Endothelial cell of umbilical vein (primary cell): ENCODE data around the gene WIPI1. TPM values are rescaled to one million over a fixed set of nuclear protein-coding genes. Genes with fewer than 3 reads are reported as not detected.

Experiments
- BruUV-seq: library from RNA; stranded (reverse); fragments of 400-500 nt; replicated peaks from 2 replicates; lab custom pipeline; 2021; lab: Mats Ljungman, UMichigan
- CTCF ChIA-PET: fragments of 300-600, 350-600 bp; sonication (Branson Sonifier 250); formaldehyde crosslinking; loops from one replicate; lab custom pipeline; 2021; ENCODE audit warnings: antibody characterized with exemption, inconsistent platforms; lab: Charles Lee
- POLR2A ChIA-PET: fragments of 300-600, 350-600 bp; sonication (Branson Sonifier 250); formaldehyde crosslinking; loops from one replicate; lab custom pipeline; 2021; ENCODE audit warnings: antibody characterized with exemption, inconsistent platforms; lab: Charles Lee
- DNase-seq: peaks from one replicate; pipeline ENCODE4 v3.0.0-alpha.2; 2011; ENCODE audit warnings: low read depth, low spot score
- FAIRE-seq: peaks from 2 replicates; lab custom pipeline; 2011; peaks lifted over from hg19 to GRCh38; lab: Jason Lieb, UNC
- H2AFZ ChIP-seq: 2 replicates; pipeline ENCODE4 v1.6.0; 2012; ENCODE audit warnings: low read depth, low read length, control low read depth, inconsistent platforms
- H3K27ac ChIP-seq: 2 replicates; pipeline ENCODE4 v1.5.1; 2011; ENCODE audit warnings: low read depth, mild to moderate bottlenecking, control low read depth, low read length, moderate library complexity; ENCODE audit not compliant: insufficient read depth
- H3K27me3 ChIP-seq, 2 experiments: 2 replicates each; pipeline versions ENCODE4 v1.6.0 to v1.6.1; 2011; ENCODE audit warnings: low read length in 2 of 2, mixed read lengths in 1 of 2; ENCODE audit not compliant: control insufficient read depth in 2 of 2, insufficient read depth in 2 of 2
- H3K36me3 ChIP-seq, 2 experiments: 2 replicates in 1 of 2; 3 replicates in 1 of 2; pipeline ENCODE4 v1.5.1; 2011; ENCODE audit warnings: low read length in 2 of 2, mild to moderate bottlenecking in 1 of 2, moderate library complexity in 1 of 2; ENCODE audit not compliant: control insufficient read depth in 2 of 2, insufficient read depth in 2 of 2; ENCODE audit errors: extremely low read depth in 1 of 2
- H3K4me1 ChIP-seq: 3 replicates; pipeline ENCODE4 v1.5.1; 2011; ENCODE audit warnings: mild to moderate bottlenecking, low read length; ENCODE audit not compliant: control insufficient read depth, insufficient read depth; ENCODE audit errors: extremely low read depth
- H3K4me2 ChIP-seq: 2 replicates; pipeline ENCODE4 v1.6.1; 2011; ENCODE audit warnings: low read length, control low read depth, mixed read lengths; ENCODE audit not compliant: insufficient read depth
- H3K4me3 ChIP-seq, 3 experiments: fragments of 200-600 bp in 1 of 3; sonication (generic), shearing (Covaris generic) in 1 of 3; replicated peaks in 1 of 3; 2 replicates each; pipeline ENCODE4 v1.5.1; 2011 to 2016; ENCODE audit warnings: control low read depth in 3 of 3, low read length in 3 of 3, mild to moderate bottlenecking in 2 of 3, inconsistent platforms in 1 of 3, low read depth in 1 of 3, moderate library complexity in 1 of 3; ENCODE audit not compliant: insufficient read depth in 1 of 3
- H3K79me2 ChIP-seq: 2 replicates; pipeline ENCODE4 v1.6.0; 2012; ENCODE audit warnings: low read length, inconsistent platforms; ENCODE audit not compliant: control insufficient read depth, insufficient read depth
- H3K9ac ChIP-seq: replicated peaks from 2 replicates; pipeline ENCODE3; 2011; ENCODE audit warnings: low read length, control low read depth; ENCODE audit not compliant: insufficient read depth; ENCODE audit errors: extremely low read depth
- H3K9me1 ChIP-seq: replicated peaks from 3 replicates; pipeline ENCODE4 v1.6.0; 2011; ENCODE audit warnings: mild to moderate bottlenecking, low read length; ENCODE audit not compliant: control insufficient read depth, insufficient read depth; ENCODE audit errors: extremely low read depth
- H3K9me3 ChIP-seq: replicated peaks from 2 replicates; pipeline ENCODE4 v1.5.1; 2012; ENCODE audit warnings: low read length, inconsistent platforms; ENCODE audit not compliant: control insufficient read depth, insufficient read depth
- H4K20me1 ChIP-seq: replicated peaks from 2 replicates; pipeline ENCODE3; 2011; ENCODE audit warnings: mild to moderate bottlenecking, low read length; ENCODE audit not compliant: control insufficient read depth, insufficient read depth; ENCODE audit errors: extremely low read depth
- CTCF ChIP-seq, 2 donors: IDR thresholded peaks; 1 replicate in 1 of 2; 2 replicates in 1 of 2; pipeline ENCODE4 v1.5.1; 2011; ENCODE audit warnings: low read length in 2 of 2, mild to moderate bottlenecking in 2 of 2, moderate library complexity in 2 of 2, control low read depth in 1 of 2, inconsistent platforms in 1 of 2, low read depth in 1 of 2; ENCODE audit not compliant: insufficient read depth in 1 of 2; ENCODE audit errors: extremely low read depth in 1 of 2
- EZH2 ChIP-seq: IDR thresholded peaks from 2 replicates; pipeline ENCODE4 v1.6.1; 2012; ENCODE audit warnings: borderline replicate concordance, low read depth, mild to moderate bottlenecking, moderate library complexity, low read length, inconsistent platforms; ENCODE audit not compliant: severe bottlenecking
- FOS ChIP-seq: IDR thresholded peaks from 2 replicates; pipeline ENCODE4 v1.6.1; 2011; ENCODE audit warnings: mild to moderate bottlenecking, low read length, moderate library complexity, borderline replicate concordance; ENCODE audit not compliant: insufficient read depth
- GATA2 ChIP-seq: IDR thresholded peaks from 2 replicates; pipeline ENCODE4 v1.7.0; 2011; ENCODE audit warnings: low read depth, mild to moderate bottlenecking, moderate library complexity, mixed read lengths, low read length; ENCODE audit not compliant: insufficient read length, insufficient read depth
- JUN ChIP-seq: IDR thresholded peaks from 2 replicates; pipeline ENCODE4 v1.6.1; 2011; ENCODE audit warnings: borderline replicate concordance, low read depth; ENCODE audit not compliant: insufficient read length, insufficient read depth
- MAX ChIP-seq: IDR thresholded peaks from 2 replicates; pipeline ENCODE4 v1.6.1; 2011; ENCODE audit not compliant: insufficient read depth, insufficient read length
- MYC ChIP-seq: IDR thresholded peaks from one replicate; pipeline ENCODE4 v1.6.1; 2011; ENCODE audit warnings: mild to moderate bottlenecking, low read depth, low read length
- POLR2A ChIP-seq: IDR thresholded peaks from 2 replicates; pipeline ENCODE4 v1.6.1; 2012; ENCODE audit warnings: low read depth, mild to moderate bottlenecking, control low read depth, low read length
- POLR2AphosphoS5 ChIP-seq: IDR thresholded peaks from 2 replicates; pipeline ENCODE4 v1.6.1; 2012; ENCODE audit warnings: low read depth, mild to moderate bottlenecking, control low read depth, low read length, moderate library complexity; ENCODE audit not compliant: insufficient read depth
- dilution Hi-C: fragments of 300-500 bp; cut with MboI; formaldehyde crosslinking; loops from one replicate; pipeline ENCODE4 v1.15.0; 2019; ENCODE audit warnings: low sequenced_read_pairs; ENCODE audit not compliant: extremely low pct_ligation_motif_present
- intact Hi-C: fragments of 100-400 bp; cut with micrococcal nuclease; formaldehyde crosslinking; loops from one replicate; pipeline ENCODE4 v1.10.0; 2022
- polyA plus RNA-seq, 4 experiments: library from polyadenylated mRNA; depleted of rRNA in 3 of 4; stranded (reverse) in 3 of 4; unstranded in 1 of 4; fragments of >200 nt; gene quantifications; 2 replicates each; pipeline versions ENCODE4 v1.2.1 to v1.2.3, GENCODE V29; 2011 to 2012; ENCODE audit warnings: missing spikeins in 1 of 4
- total RNA-seq: library from RNA; stranded (reverse); gene quantifications from 2 replicates; pipeline ENCODE4 v1.2.3, GENCODE V29; 2021

WIPI1 gene
- total and polyA plus RNA-seq, 2 donors (not counting 3 experiments of a cell fraction or from before 2014, with no cell fraction given): 49.9 to 70.3 TPM

GRCh38 chr17:68449021-68449739 lies 8.1 kb downstream of the WIPI1 start:
- no peaks in the 10 kb centered on the region for H3K79me2 ChIP-seq
- H2AFZ ChIP-seq: no peak overlapping the region
- ChIA-PET CTCF (no interaction called here), POLR2A (no interaction called here)
- no peaks in the 10 kb centered on the region for H3K27me3 ChIP-seq
- DNase-seq: no peak
- dilution Hi-C loops: no loop called here
- H3K4me1 ChIP-seq: no peaks in the 10 kb centered on the region
- H3K4me3 ChIP-seq: no peak overlapping the region
- no peaks in the 10 kb centered on the region for H4K20me1 ChIP-seq
- H3K4me2 ChIP-seq: no peak overlapping the region
- no peak for FAIRE-seq
- no peak overlapping the region for H3K9ac ChIP-seq
- H3K9me1 ChIP-seq: no peaks in the 10 kb centered on the region
- H3K36me3 ChIP-seq: peaks cover 8 to 22% of the 10 kb centered on the region in 2 experiments
- TF ChIP-seq MYC (no peak), POLR2A (no peak), GATA2 (no peak), MAX (no peak), CTCF (IDR thresholded peaks at IDR 0.05; ENCODE audit: extremely low read depth in 1 of 2, insufficient read depth in 1 of 2, low read depth in 1 of 2, low read length in 2 of 2) (no peak), EZH2 (no peak), POLR2AphosphoS5 (no peak), JUN (no peak), FOS (no peak)
- no peak overlapping the region for H3K27ac ChIP-seq
- no peaks in the 10 kb centered on the region for H3K9me3 ChIP-seq
- BruUV-seq: no TSS peak
- intact Hi-C loops: no loop called here
